Measurements from ENCODE around the gene OR1N1.

GRCh38 chr9:122510502-122510901 is 16.6 kb downstream of the OR1N1 start, which contains the start of gene OR1J2:
- TF ChIP-seq, protein P1, sequence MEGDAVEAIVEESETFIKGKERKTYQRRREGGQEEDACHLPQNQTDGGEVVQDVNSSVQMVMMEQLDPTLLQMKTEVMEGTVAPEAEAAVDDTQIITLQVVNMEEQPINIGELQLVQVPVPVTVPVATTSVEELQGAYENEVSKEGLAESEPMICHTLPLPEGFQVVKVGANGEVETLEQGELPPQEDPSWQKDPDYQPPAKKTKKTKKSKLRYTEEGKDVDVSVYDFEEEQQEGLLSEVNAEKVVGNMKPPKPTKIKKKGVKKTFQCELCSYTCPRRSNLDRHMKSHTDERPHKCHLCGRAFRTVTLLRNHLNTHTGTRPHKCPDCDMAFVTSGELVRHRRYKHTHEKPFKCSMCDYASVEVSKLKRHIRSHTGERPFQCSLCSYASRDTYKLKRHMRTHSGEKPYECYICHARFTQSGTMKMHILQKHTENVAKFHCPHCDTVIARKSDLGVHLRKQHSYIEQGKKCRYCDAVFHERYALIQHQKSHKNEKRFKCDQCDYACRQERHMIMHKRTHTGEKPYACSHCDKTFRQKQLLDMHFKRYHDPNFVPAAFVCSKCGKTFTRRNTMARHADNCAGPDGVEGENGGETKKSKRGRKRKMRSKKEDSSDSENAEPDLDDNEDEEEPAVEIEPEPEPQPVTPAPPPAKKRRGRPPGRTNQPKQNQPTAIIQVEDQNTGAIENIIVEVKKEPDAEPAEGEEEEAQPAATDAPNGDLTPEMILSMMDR (IDR thresholded peaks at IDR 0.05) = no peak
- TF ChIP-seq POLR2A (IDR thresholded peaks at IDR 0.05) = no peak
